Mesendoderm (in vitro differentiated cells): Measurements from ENCODE around the gene ZNF783.
"Not testable (repeated sequence)": the region's sequence is repeated elsewhere in the genome, so short reads cannot be mapped to it uniquely, and the experiment has no call there.

Experiments
- DNase-seq: peaks from one replicate; pipeline ENCODE4 v3.0.0; 2013
- H2AK5ac ChIP-seq: 2 replicates; pipeline ENCODE4 v1.6.1; 2013; ENCODE audit warnings: low read length, inconsistent platforms
- H2BK120ac ChIP-seq: 2 replicates; pipeline ENCODE4 v1.6.1; 2013; ENCODE audit warnings: low read depth, mild to moderate bottlenecking, low read length, moderate library complexity, mixed read lengths
- H2BK15ac ChIP-seq: replicated peaks from 2 replicates; pipeline ENCODE4 v1.6.1; 2013; ENCODE audit warnings: low read depth, mild to moderate bottlenecking, moderate library complexity
- H2BK5ac ChIP-seq: 2 replicates; pipeline ENCODE4 v1.6.1; 2013; ENCODE audit warnings: low read length, inconsistent platforms
- H3K18ac ChIP-seq: 2 replicates; pipeline ENCODE4 v1.6.1; 2013; ENCODE audit warnings: mild to moderate bottlenecking, low read length, mixed read lengths
- H3K23ac ChIP-seq: one replicate; pipeline ENCODE4 v1.6.1; 2013; ENCODE audit warnings: low read length
- H3K27ac ChIP-seq: 2 replicates; pipeline ENCODE4 v1.5.1; 2013; ENCODE audit warnings: low read depth, mild to moderate bottlenecking, inconsistent platforms, low read length, moderate library complexity
- H3K27me3 ChIP-seq: 2 replicates; pipeline ENCODE4 v1.6.1; 2013; ENCODE audit warnings: low read length, control low read depth, mild to moderate bottlenecking, inconsistent platforms; ENCODE audit not compliant: insufficient read depth, poor library complexity
- H3K36me3 ChIP-seq: 2 replicates; pipeline ENCODE4 v1.6.1; 2013; ENCODE audit warnings: low read length, inconsistent platforms; ENCODE audit not compliant: control insufficient read depth, insufficient read depth
- H3K4ac ChIP-seq: one replicate; pipeline ENCODE4 v1.6.1; 2013; ENCODE audit warnings: low read depth, mild to moderate bottlenecking, low read length, moderate library complexity
- H3K4me1 ChIP-seq: 2 replicates; pipeline ENCODE4 v1.6.1; 2013; ENCODE audit warnings: low read depth, low read length, inconsistent platforms; ENCODE audit not compliant: control insufficient read depth
- H3K4me2 ChIP-seq: 2 replicates; pipeline ENCODE4 v1.6.1; 2013; ENCODE audit warnings: low read length
- H3K4me3 ChIP-seq: 2 replicates; pipeline ENCODE4 v1.5.1; 2013; ENCODE audit warnings: mild to moderate bottlenecking, low read length
- H3K56ac ChIP-seq: one replicate; pipeline ENCODE4 v1.6.1; 2013; ENCODE audit warnings: low read length
- H3K79me1 ChIP-seq: 2 replicates; pipeline ENCODE4 v1.6.1; 2013; ENCODE audit warnings: low read length, inconsistent platforms
- H3K79me2 ChIP-seq: 2 replicates; pipeline ENCODE4 v1.6.1; 2013; ENCODE audit warnings: mild to moderate bottlenecking, low read length; ENCODE audit not compliant: control insufficient read depth, insufficient read depth
- H3K9ac ChIP-seq: 2 replicates; pipeline ENCODE4 v1.6.1; 2013; ENCODE audit warnings: low read length, inconsistent platforms
- H4K5ac ChIP-seq: one replicate; pipeline ENCODE4 v1.6.1; 2013; ENCODE audit warnings: low read length
- H4K8ac ChIP-seq: one replicate; pipeline ENCODE4 v1.6.1; 2013; ENCODE audit warnings: low read depth, mild to moderate bottlenecking, control low read depth, low read length, moderate library complexity
- whole genome bisulfite sequencing: extraction: QIAGEN DNeasy Blood & Tissue Kit; methylation state at CpG from one replicate; pipeline ENCODE4 v1.1.7; 2013; ENCODE audit warnings: low lambda C conversion rate, missing lambda C conversion rate; ENCODE audit not compliant: insufficient coverage; ENCODE audit errors: extremely low coverage; 5-methylcytosine and 5-hydroxymethylcytosine counted together

Gene ZNF783

DNA sequence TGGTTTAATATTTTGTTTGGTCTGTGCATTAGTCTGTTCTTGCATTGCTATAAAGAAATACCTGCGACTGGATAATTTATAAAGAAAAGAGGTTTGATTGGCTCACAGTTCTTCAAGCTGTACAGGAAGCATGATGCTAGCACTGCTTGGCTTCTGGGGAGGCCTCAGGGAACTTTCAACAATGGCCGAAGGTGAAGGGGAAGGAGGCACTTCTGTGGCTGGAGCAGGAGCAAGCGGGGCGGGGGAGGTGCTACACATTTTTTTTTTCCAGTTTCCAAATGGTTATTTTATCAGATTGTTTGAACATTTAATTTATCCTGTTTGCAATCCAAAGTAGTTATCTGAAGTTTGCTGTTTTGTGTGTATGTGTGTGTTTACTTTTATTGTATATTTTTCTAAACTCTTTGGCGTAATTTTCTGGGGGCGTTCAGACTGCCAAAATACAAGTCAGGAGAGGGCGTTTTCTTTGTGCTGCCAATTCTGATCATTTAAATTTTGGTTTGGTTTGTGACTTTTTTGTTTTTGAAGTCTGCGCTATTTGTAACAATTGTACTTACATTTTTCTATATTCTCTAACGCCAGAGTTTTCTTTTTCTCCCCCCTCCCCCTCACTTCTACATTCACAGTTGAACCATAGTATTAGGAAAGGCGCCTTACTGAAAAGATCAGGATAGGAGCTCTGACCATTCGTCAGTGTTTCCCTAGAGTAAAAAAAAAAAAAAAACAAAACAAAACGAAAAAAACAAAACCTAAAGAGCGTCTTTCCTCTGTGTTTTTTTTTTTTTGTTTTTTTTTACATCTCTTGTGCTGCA is 58.5 kb downstream of the ZNF783 start:
- no peaks in the 10 kb centered on the region for H3K79me1 ChIP-seq
- no peaks in the 10 kb centered on the region for H3K36me3 ChIP-seq
- H3K23ac ChIP-seq: no peak overlapping the region
- H3K56ac ChIP-seq: peak overlapping the region; percentile 25
- no peak overlapping the region for H2BK5ac ChIP-seq
- H3K4ac ChIP-seq: no peak overlapping the region
- no CpG with 5 or more reads among the region's 13 CpGs for WGBS
- DNase-seq: peak; percentile 44
- no peak overlapping the region for H2AK5ac ChIP-seq
- H3K27me3 ChIP-seq: no peaks in the 10 kb centered on the region
- no peak overlapping the region for H4K5ac ChIP-seq
- no peaks in the 10 kb centered on the region for H3K79me2 ChIP-seq
- no peak overlapping the region for H3K4me3 ChIP-seq
- H3K27ac ChIP-seq: no peak overlapping the region
- no peaks in the 10 kb centered on the region for H3K4me1 ChIP-seq
- H4K8ac ChIP-seq: no peak overlapping the region
- H2BK15ac ChIP-seq: no peak overlapping the region
- H3K9ac ChIP-seq: no peak overlapping the region
- H3K4me2 ChIP-seq: no peak overlapping the region
- no peak overlapping the region for H3K18ac ChIP-seq
- H2BK120ac ChIP-seq: no peak overlapping the region

DNA sequence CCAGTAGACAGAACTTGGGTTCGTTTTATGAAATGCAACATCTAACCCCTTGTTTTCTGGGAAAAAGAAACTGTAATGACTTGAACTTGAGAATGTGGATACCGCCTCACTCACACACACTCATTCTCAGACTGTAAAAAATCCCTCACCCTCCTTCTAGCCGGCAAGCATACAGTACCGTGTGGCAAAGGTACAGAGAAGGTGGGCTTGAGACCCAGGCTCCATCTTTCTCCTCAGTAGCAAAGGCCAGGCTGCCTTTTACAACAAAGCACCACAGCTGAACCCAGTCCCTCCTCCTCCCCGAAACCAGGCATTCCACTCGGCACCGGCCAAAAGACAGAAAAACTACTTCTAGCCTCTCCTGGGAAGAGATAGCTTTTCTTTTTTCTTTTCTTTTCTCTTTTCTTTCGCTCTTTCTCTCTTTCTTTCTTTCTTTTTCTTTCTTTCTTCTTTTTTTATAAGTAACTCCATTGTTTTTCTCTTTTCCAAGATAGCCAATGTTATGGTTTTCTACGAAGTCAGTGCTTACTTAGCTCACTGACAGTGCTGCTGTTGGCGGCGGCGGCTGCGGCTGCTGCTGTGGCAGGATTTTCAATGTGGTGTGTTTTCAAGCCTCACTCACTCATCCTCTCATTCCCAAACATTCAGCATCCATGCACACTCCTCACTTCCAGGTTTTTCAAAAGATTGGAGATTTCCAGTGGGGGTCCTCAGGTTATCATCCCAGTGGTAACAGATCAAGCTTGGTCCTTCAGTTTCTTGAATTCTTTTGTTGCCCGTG is 59.3 kb downstream of the ZNF783 start:
- not testable (repeated sequence) for H3K18ac ChIP-seq, H3K23ac ChIP-seq, H3K79me1 ChIP-seq, H3K27me3 ChIP-seq, H3K79me2 ChIP-seq, H3K27ac ChIP-seq, H2AK5ac ChIP-seq, H3K4me2 ChIP-seq, H3K4me1 ChIP-seq, H4K5ac ChIP-seq, H2BK120ac ChIP-seq, H3K9ac ChIP-seq, H3K4me3 ChIP-seq, H3K4ac ChIP-seq, H2BK15ac ChIP-seq, H2BK5ac ChIP-seq, H4K8ac ChIP-seq, H3K36me3 ChIP-seq
- WGBS: 100% methylated on average over 1 of the region's 14 CpGs
- DNase-seq: peak; percentile 22
- peak overlapping the region; percentile 50 for H3K56ac ChIP-seq

DNA sequence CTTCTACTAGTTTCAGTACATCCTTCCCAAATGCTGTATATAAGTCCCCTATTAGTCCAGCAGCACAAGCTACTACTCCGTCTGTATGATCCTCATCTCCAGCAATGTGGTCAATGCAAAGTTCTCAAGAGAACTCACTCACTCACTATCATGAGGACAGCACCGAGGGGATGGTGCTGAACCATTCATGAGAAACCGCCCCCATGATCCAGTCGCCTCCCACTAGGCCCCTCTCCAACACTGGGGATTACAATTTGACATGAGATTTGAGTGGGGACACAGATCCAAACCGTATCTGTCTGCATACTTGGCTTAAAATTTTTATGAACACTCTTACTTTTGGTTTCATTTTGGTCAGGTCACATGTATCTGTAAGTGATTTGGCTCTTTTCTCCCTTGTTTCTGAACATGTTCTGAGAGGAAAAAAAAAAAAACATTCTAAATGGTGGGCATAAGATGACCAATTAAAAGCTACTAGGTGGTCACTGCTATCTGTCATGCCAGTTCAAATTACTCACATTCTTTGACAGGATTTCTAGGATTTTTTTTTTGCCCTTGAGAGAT is 60.1 kb downstream of the ZNF783 start:
- no peak overlapping the region for H3K27ac ChIP-seq
- DNase-seq: no peak

DNA sequence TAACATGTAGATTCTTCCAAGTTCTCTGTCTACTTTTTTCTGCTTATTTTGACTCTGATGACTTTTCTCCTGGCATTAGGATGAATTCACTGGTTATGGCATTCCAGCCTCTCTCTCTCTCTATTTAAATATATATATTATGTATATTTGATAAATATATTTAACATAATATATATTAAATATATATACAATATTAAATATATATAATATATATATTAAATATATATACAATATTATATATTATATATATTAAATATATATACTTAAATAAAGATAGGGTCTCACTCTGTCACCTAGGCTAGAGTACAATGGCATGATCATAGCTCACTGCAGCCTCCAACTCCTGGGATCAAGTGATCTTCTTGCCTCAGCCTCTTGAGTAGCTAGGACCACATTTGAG is 60.7 kb downstream of the ZNF783 start:
- Histone ChIP-seq H3K4ac (no peak overlapping the region), H3K18ac (no peak overlapping the region), H3K27me3 (no peaks in the 10 kb centered on the region), H4K8ac (no peak overlapping the region), H3K23ac (no peak overlapping the region), H3K79me1 (no peaks in the 10 kb centered on the region), H3K79me2 (no peaks in the 10 kb centered on the region), H2BK5ac (no peak overlapping the region), H3K4me3 (no peak overlapping the region), H2AK5ac (no peak overlapping the region), H3K4me1 (no peaks in the 10 kb centered on the region), H3K56ac (no peak overlapping the region), H2BK15ac (no peak overlapping the region), H2BK120ac (no peak overlapping the region), H3K36me3 (no peaks in the 10 kb centered on the region), H3K4me2 (no peak overlapping the region), H3K9ac (no peak overlapping the region), H4K5ac (no peak overlapping the region), H3K27ac (no peak overlapping the region)
- no peak for DNase-seq

More for the DNA sequence above, 60.1 kb downstream of the ZNF783 start:
- H3K56ac ChIP-seq: no peak overlapping the region
- no peaks in the 10 kb centered on the region for H3K36me3 ChIP-seq
- H3K79me1 ChIP-seq: no peaks in the 10 kb centered on the region
- H3K27me3 ChIP-seq: no peaks in the 10 kb centered on the region
- no peaks in the 10 kb centered on the region for H3K4me1 ChIP-seq
- H3K18ac ChIP-seq: no peak overlapping the region
- no peak overlapping the region for H2AK5ac ChIP-seq
- no peak overlapping the region for H2BK15ac ChIP-seq
- H4K5ac ChIP-seq: no peak overlapping the region
- no peak overlapping the region for H3K4ac ChIP-seq
- no peak overlapping the region for H3K9ac ChIP-seq
- no CpG with 5 or more reads among the region's 5 CpGs for WGBS
- H3K4me3 ChIP-seq: no peak overlapping the region
- no peak overlapping the region for H3K23ac ChIP-seq
- H3K4me2 ChIP-seq: no peak overlapping the region
- no peak overlapping the region for H4K8ac ChIP-seq
- no peak overlapping the region for H2BK5ac ChIP-seq
- no peak overlapping the region for H2BK120ac ChIP-seq
- H3K79me2 ChIP-seq: no peaks in the 10 kb centered on the region

DNA sequence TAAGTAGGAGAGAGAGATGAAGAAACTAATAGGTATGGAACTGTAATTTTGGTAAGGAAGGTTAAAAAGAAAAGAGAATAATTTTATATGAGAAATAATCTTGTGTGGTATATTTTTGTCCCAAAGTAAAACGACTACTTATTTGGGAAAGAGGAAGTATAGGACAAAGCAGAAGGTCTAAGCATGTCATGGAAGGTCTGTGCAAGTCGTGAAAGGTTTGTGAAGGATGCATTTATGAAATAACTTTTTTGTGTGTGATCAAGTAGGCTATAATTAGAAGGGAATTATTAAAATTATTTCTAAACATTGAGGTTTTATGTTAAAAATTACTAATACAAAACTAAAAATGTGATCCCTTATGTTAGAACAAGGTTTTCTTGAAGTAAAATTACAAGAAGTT is 63.3 kb downstream of the ZNF783 start:
- Histone ChIP-seq H3K4me2 (no peak overlapping the region), H3K4me1 (no peaks in the 10 kb centered on the region), H3K79me1 (no peaks in the 10 kb centered on the region), H3K27me3 (no peaks in the 10 kb centered on the region), H3K79me2 (no peaks in the 10 kb centered on the region), H3K56ac (no peak overlapping the region), H4K5ac (no peak overlapping the region), H3K18ac (no peak overlapping the region), H2AK5ac (no peak overlapping the region), H2BK15ac (no peak overlapping the region), H4K8ac (no peak overlapping the region), H3K23ac (no peak overlapping the region), H3K4ac (no peak overlapping the region), H3K4me3 (no peak overlapping the region), H2BK120ac (no peak overlapping the region), H3K27ac (no peak overlapping the region), H3K36me3 (no peaks in the 10 kb centered on the region), H2BK5ac (no peak overlapping the region), H3K9ac (no peak overlapping the region)
- WGBS: no CpG with 5 or more reads among the region's 2 CpGs
- DNase-seq: no peak
